HCT116 (cell line): ENCODE results near the gene PARD6G. TPM values are rescaled to one million over a fixed set of nuclear protein-coding genes. Genes with fewer than 3 reads are reported as not detected.

Experiments used
- ATAC-seq: fragments of 200-7000 bp; cut with Tn5 transposase; 2 replicates; pipeline ENCODE4 v1.9.1; 2020; ENCODE audit warnings: mild to moderate bottlenecking, moderate library complexity
- BruUV-seq: library from RNA; stranded (reverse); fragments of 400-500 nt; replicated peaks from 2 replicates; lab custom pipeline; 2021; lab: Mats Ljungman, UMichigan
- CTCF ChIA-PET: fragments of 300-600 bp; sonication (Branson Sonifier 250); formaldehyde crosslinking; loops from one replicate; lab custom pipeline; 2021; ENCODE audit warnings: antibody characterized with exemption; lab: Charles Lee
- POLR2A ChIA-PET: fragments of 300-600, 350-600 bp; sonication (Branson Sonifier 250); formaldehyde crosslinking; loops from one replicate; lab custom pipeline; 2021; ENCODE audit warnings: antibody characterized with exemption; lab: Charles Lee
- RAD21 ChIA-PET, 2 experiments: fragments of 300-600 bp; sonication (Branson Sonifier 250); formaldehyde crosslinking; loops; one replicate each; lab custom pipeline; 2023; ENCODE audit warnings: low total read pairs in 2 of 2; ENCODE audit not compliant: uncharacterized antibody in 2 of 2, unreplicated experiment in 2 of 2, low non-redundant PET in 1 of 2; lab: Charles Lee
- DNase-seq: peaks from one replicate; pipeline ENCODE4 v3.0.0-alpha.2; 2010; ENCODE audit warnings: low read depth, low spot score
- H2AFZ ChIP-seq: fragments of 200-600 bp; shearing (Covaris generic), sonication (generic); 2 replicates; pipeline ENCODE4 v1.6.1; 2017; ENCODE audit warnings: low read depth, mixed run types, mixed read lengths, antibody characterized with exemption, low read length; ENCODE audit not compliant: poor library complexity, severe bottlenecking
- H3K27ac ChIP-seq: 2 replicates; pipeline ENCODE4 v1.5.1; 2012; ENCODE audit warnings: low read depth, low read length
- H3K27me3 ChIP-seq: fragments of 200-600 bp; sonication (generic); 2 replicates; pipeline ENCODE4 v1.6.1; 2016; ENCODE audit warnings: mixed run types, low read length, mixed read lengths; ENCODE audit not compliant: insufficient read depth
- H3K36me3 ChIP-seq, 2 experiments: fragments of 200-500 bp in 1 of 2; fragments of 200-600 bp in 1 of 2; sonication (Bioruptor generic) in 1 of 2; sonication (generic) in 1 of 2; 2 replicates each; pipeline versions ENCODE4 v1.5.1 to v1.6.1; 2014 to 2016; ENCODE audit warnings: low read length in 2 of 2, inconsistent platforms in 1 of 2, mixed read lengths in 1 of 2, mixed run types in 1 of 2; ENCODE audit not compliant: insufficient read depth in 2 of 2, control insufficient read depth in 1 of 2
- H3K4me1 ChIP-seq, 2 experiments: fragments of 200-600 bp in 1 of 2; sonication (generic) in 1 of 2; 2 replicates each; pipeline versions ENCODE4 v1.5.1 to v1.6.1; 2012 to 2017; ENCODE audit warnings: low read length in 2 of 2, inconsistent platforms in 1 of 2, mild to moderate bottlenecking in 1 of 2, mixed read lengths in 1 of 2, mixed run types in 1 of 2, moderate library complexity in 1 of 2; ENCODE audit not compliant: insufficient read depth in 2 of 2, control insufficient read depth in 1 of 2
- H3K4me2 ChIP-seq: fragments of 200-600 bp; sonication (generic); 2 replicates; pipeline ENCODE4 v1.6.1; 2017; ENCODE audit warnings: mixed run types, low read length, mixed read lengths
- H3K4me3 ChIP-seq, 2 experiments: fragments of 200-600 bp in 1 of 2; sonication (generic) in 1 of 2; replicated peaks in 1 of 2; 2 replicates each; pipeline ENCODE4 v1.5.1; 2011 to 2016; ENCODE audit warnings: low read length in 2 of 2, control low read depth in 1 of 2, low read depth in 1 of 2, mild to moderate bottlenecking in 1 of 2, mixed read lengths in 1 of 2, mixed run types in 1 of 2
- H3K79me2 ChIP-seq: fragments of 200-600 bp; sonication (generic); 2 replicates; pipeline ENCODE4 v1.6.1; 2017; ENCODE audit warnings: mild to moderate bottlenecking, mixed run types, low read length, moderate library complexity, mixed read lengths; ENCODE audit not compliant: insufficient read depth
- H3K9ac ChIP-seq: fragments of 200-600 bp; sonication (generic); 2 replicates; pipeline ENCODE4 v1.6.1; 2016; ENCODE audit warnings: low read length, mixed read lengths
- H3K9me2 ChIP-seq: fragments of 200-600 bp; sonication (generic), shearing (Covaris generic); 2 replicates; pipeline ENCODE4 v1.6.1; 2017; ENCODE audit warnings: mixed run types, mild to moderate bottlenecking, moderate library complexity; ENCODE audit not compliant: insufficient read depth
- H3K9me3 ChIP-seq, 2 experiments: fragments of 200-500 bp in 1 of 2; fragments of 200-600 bp in 1 of 2; sonication (Bioruptor generic) in 1 of 2; sonication (generic) in 1 of 2; 2 replicates each; pipeline ENCODE4 v1.6.1; 2014 to 2017; ENCODE audit warnings: low read length in 2 of 2, mixed read lengths in 2 of 2, inconsistent platforms in 1 of 2, low read depth in 1 of 2, mild to moderate bottlenecking in 1 of 2, mixed run types in 1 of 2, moderate library complexity in 1 of 2; ENCODE audit not compliant: control insufficient read depth in 1 of 2, insufficient read depth in 1 of 2
- H4K20me1 ChIP-seq: fragments of 200-600 bp; sonication (generic), shearing (Covaris generic); 2 replicates; pipeline ENCODE4 v1.6.1; 2017; ENCODE audit warnings: mixed run types, mild to moderate bottlenecking, moderate library complexity; ENCODE audit not compliant: insufficient read depth
- EZH2 ChIP-seq: fragments of 200-600 bp; sonication (generic); IDR thresholded peaks from 2 replicates; pipeline ENCODE4 v1.6.1; 2017; ENCODE audit warnings: antibody characterized with exemption, mixed run types
- EZH2phosphoT487 ChIP-seq: fragments of 200-600 bp; IDR thresholded peaks from 2 replicates; pipeline ENCODE4 v1.6.1; 2018; ENCODE audit warnings: antibody characterized with exemption, borderline replicate concordance
- FOSL1 ChIP-seq: IDR thresholded peaks from 2 replicates; pipeline ENCODE4 v1.6.1; 2012; ENCODE audit warnings: low read depth
- SIN3A ChIP-seq: IDR thresholded peaks from 2 replicates; pipeline ENCODE4 v1.6.1; 2012; ENCODE audit warnings: low read depth
- SP1 ChIP-seq: IDR thresholded peaks from 2 replicates; pipeline ENCODE4 v1.6.1; 2012; ENCODE audit warnings: low read depth
- SRF ChIP-seq: IDR thresholded peaks from 2 replicates; pipeline ENCODE4 v1.6.1; 2012; ENCODE audit warnings: low read depth
- TCF7L2 ChIP-seq: IDR thresholded peaks from 2 replicates; pipeline ENCODE4 v1.7.0; 2011; ENCODE audit warnings: borderline replicate concordance, inconsistent platforms; ENCODE audit not compliant: insufficient read depth, insufficient read length; ENCODE audit errors: extremely low read depth
- YY1 ChIP-seq: IDR thresholded peaks from 2 replicates; pipeline ENCODE4 v1.6.1; 2011; ENCODE audit warnings: low read length, low read depth, moderate library complexity, mild to moderate bottlenecking; ENCODE audit not compliant: insufficient replicate concordance; ENCODE audit errors: extremely low read depth
- intact Hi-C: fragments of 100-400 bp; cut with micrococcal nuclease; formaldehyde crosslinking; loops from 2 replicates; pipeline ENCODE4 v1.10.0; 2022
- total RNA-seq: library from RNA; stranded (reverse); gene quantifications from one replicate; pipeline ENCODE4 v1.2.1, GENCODE V29; 2021; ENCODE audit not compliant: unreplicated experiment
- TF ChIP-seq, protein P1 (sequence below): IDR thresholded peaks from 2 replicates; pipeline ENCODE4 v1.6.1; 2011; ENCODE audit warnings: mild to moderate bottlenecking, low read length, moderate library complexity; ENCODE audit not compliant: insufficient replicate concordance; ENCODE audit errors: extremely low read depth
- TF ChIP-seq, protein P2 (sequence below): IDR thresholded peaks from 2 replicates; pipeline ENCODE4 v1.6.1; 2012

The PARD6G gene
- total RNA-seq, 1 experiment from 2014 or later: 12.8 TPM

DNA sequence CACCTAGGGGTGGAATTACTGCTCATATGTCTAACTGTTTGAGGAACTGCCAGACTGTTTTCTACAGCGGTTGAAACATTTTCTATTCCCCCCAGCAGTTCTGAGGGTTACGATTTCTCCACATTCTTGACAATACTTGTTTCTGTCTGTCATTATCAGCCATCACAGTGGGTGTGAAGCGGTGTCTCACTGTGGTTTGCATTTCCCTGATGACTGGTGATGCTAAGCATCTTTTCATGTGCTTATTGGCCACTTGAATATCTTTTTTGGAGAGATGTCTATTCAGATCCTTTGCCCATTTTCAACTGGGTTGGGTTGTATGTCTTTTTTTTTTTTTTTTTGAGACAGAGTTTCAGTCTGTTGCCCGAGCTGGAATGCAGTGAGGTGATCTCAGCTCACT lies 75.3 kb downstream of the PARD6G start:
- intact Hi-C loops: no loop called here
- no peaks in the 10 kb centered on the region for H3K9me3 ChIP-seq
- TF ChIP-seq FOSL1 (no peak), SP1 (no peak), SRF (no peak), EZH2 (no peak), YY1 (no peak), TCF7L2 (no peak), EZH2phosphoT487 (no peak), SIN3A (no peak)
- TF ChIP-seq, protein P1, sequence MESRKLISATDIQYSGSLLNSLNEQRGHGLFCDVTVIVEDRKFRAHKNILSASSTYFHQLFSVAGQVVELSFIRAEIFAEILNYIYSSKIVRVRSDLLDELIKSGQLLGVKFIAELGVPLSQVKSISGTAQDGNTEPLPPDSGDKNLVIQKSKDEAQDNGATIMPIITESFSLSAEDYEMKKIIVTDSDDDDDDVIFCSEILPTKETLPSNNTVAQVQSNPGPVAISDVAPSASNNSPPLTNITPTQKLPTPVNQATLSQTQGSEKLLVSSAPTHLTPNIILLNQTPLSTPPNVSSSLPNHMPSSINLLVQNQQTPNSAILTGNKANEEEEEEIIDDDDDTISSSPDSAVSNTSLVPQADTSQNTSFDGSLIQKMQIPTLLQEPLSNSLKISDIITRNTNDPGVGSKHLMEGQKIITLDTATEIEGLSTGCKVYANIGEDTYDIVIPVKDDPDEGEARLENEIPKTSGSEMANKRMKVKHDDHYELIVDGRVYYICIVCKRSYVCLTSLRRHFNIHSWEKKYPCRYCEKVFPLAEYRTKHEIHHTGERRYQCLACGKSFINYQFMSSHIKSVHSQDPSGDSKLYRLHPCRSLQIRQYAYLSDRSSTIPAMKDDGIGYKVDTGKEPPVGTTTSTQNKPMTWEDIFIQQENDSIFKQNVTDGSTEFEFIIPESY: no peak
- TF ChIP-seq, protein P2, sequence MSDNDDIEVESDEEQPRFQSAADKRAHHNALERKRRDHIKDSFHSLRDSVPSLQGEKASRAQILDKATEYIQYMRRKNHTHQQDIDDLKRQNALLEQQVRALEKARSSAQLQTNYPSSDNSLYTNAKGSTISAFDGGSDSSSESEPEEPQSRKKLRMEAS: no peak
- no TSS peak for BruUV-seq
- no peaks in the 10 kb centered on the region for H3K36me3 ChIP-seq
- no peaks in the 10 kb centered on the region for H3K27me3 ChIP-seq
- DNase-seq: no peak
- H3K79me2 ChIP-seq: no peaks in the 10 kb centered on the region
- H3K4me2 ChIP-seq: no peak overlapping the region
- RAD21 ChIA-PET: no interaction called here
- H3K9ac ChIP-seq: no peak overlapping the region
- no peaks in the 10 kb centered on the region for H3K9me2 ChIP-seq
- no peak overlapping the region for H3K4me3 ChIP-seq
- CTCF ChIA-PET: no interaction called here
- ATAC-seq: no peak
- no peak overlapping the region for H2AFZ ChIP-seq
- POLR2A ChIA-PET: no interaction called here
- H3K27ac ChIP-seq: no peak overlapping the region
- H4K20me1 ChIP-seq: no peaks in the 10 kb centered on the region
- no peaks in the 10 kb centered on the region for H3K4me1 ChIP-seq
